K562 (cell line): ENCODE measurements around the gene C4A. TPM values are rescaled to one million over a fixed set of nuclear protein-coding genes. Genes with fewer than 3 reads are reported as not detected.
A peak's percentile ranks its signal among the peaks of the same experiment; 100 is the strongest.

Experiments
- E2F8 ChIP-seq: fragments of 450-650 bp; IDR thresholded peaks from 2 replicates; pipeline ENCODE4 v1.7.1; 2018; ENCODE audit warnings: mild to moderate bottlenecking, low read depth; ENCODE audit not compliant: partially characterized antibody
- MTA2 ChIP-seq: fragments of 450-650 bp; IDR thresholded peaks from 2 replicates; pipeline ENCODE4 v1.6.1; 2016; ENCODE audit warnings: low read depth
- SIX5 ChIP-seq, 2 experiments: IDR thresholded peaks; 2 replicates each; pipeline ENCODE4 v1.6.1; 2011; ENCODE audit warnings: low read length in 2 of 2, borderline replicate concordance in 1 of 2, low read depth in 1 of 2, mild to moderate bottlenecking in 1 of 2, moderate library complexity in 1 of 2; ENCODE audit not compliant: insufficient read depth in 1 of 2
- SP2 ChIP-seq: IDR thresholded peaks from 2 replicates; pipeline ENCODE4 v1.6.1; 2011; ENCODE audit warnings: mild to moderate bottlenecking, low read depth, low read length, moderate library complexity; ENCODE audit not compliant: poor library complexity, severe bottlenecking; ENCODE audit errors: extremely low read depth
- TAL1 ChIP-seq: fragments of 450-650 bp; IDR thresholded peaks from 2 replicates; pipeline ENCODE4 v1.6.1; 2016; ENCODE audit warnings: mild to moderate bottlenecking
- TCF3 ChIP-seq: sonication (generic); formaldehyde crosslinking; IDR thresholded peaks from 2 replicates; pipeline ENCODE4 v1.4.0; 2020; ENCODE audit warnings: mild to moderate bottlenecking, missing genetic modification reagents
- TRIM24 ChIP-seq, 2 experiments: fragments of 450-650 bp; IDR thresholded peaks; 2 replicates each; pipeline ENCODE4 v1.6.1; 2016
- polyA plus RNA-seq, 8 experiments: library from polyadenylated mRNA; depleted of rRNA in 4 of 8; stranded (reverse) in 5 of 8; unstranded in 3 of 8; fragments of >200 nt; fragmentation: Nextera tagmentation in 2 of 8; fragmentation: Illumina TruSeq in 1 of 8; extraction: Ambion mirVana in 2 of 8; extraction: Trizol in 1 of 8; gene quantifications; 2 replicates each; pipeline versions ENCODE4 v1.2.1 to v1.2.3, GENCODE V29; 2011 to 2014; ENCODE audit warnings: inconsistent platforms in 1 of 8, missing spikeins in 1 of 8
- total RNA-seq, 7 experiments: library from RNA; depleted of rRNA in 6 of 7; stranded (reverse); fragments of >200 nt in 6 of 7; fragmentation: Illumina TruSeq in 2 of 7; extraction: Trizol in 2 of 7; gene quantifications; 2 replicates each; pipeline versions ENCODE4 v1.2.1 to v1.2.3, GENCODE V29; 2011 to 2021; ENCODE audit warnings: low replicate concordance in 1 of 7
- TF ChIP-seq, protein P1 (sequence below): fragments of 450-650 bp; IDR thresholded peaks from 2 replicates; pipeline ENCODE4 v1.6.1; 2016; ENCODE audit warnings: mild to moderate bottlenecking, moderate library complexity
- TF ChIP-seq, protein P2 (sequence below), 2 experiments: fragments of 450-650 bp in 1 of 2; sonication (generic) in 1 of 2; formaldehyde crosslinking in 1 of 2; IDR thresholded peaks in 1 of 2; conservative IDR thresholded peaks in 1 of 2; 2 replicates each; pipeline versions ENCODE4 v1.6.1 to v1.8.1; 2016 to 2023; ENCODE audit warnings: mild to moderate bottlenecking in 2 of 2, moderate library complexity in 2 of 2, inconsistent platforms in 1 of 2, missing genetic modification reagents in 1 of 2
- TF ChIP-seq, protein P3 (sequence below): sonication (generic); formaldehyde crosslinking; IDR thresholded peaks from 2 replicates; pipeline ENCODE4 v1.9.0; 2022; ENCODE audit warnings: mild to moderate bottlenecking, missing genetic modification reagents

C4A gene
- total and polyA plus RNA-seq, 9 of the 15 experiments (the other 6 are each of a cell fraction or from before 2014, with no cell fraction given) = 0.27 to 7.6 (median 5.0) TPM

- TF ChIP-seq, protein P1, sequence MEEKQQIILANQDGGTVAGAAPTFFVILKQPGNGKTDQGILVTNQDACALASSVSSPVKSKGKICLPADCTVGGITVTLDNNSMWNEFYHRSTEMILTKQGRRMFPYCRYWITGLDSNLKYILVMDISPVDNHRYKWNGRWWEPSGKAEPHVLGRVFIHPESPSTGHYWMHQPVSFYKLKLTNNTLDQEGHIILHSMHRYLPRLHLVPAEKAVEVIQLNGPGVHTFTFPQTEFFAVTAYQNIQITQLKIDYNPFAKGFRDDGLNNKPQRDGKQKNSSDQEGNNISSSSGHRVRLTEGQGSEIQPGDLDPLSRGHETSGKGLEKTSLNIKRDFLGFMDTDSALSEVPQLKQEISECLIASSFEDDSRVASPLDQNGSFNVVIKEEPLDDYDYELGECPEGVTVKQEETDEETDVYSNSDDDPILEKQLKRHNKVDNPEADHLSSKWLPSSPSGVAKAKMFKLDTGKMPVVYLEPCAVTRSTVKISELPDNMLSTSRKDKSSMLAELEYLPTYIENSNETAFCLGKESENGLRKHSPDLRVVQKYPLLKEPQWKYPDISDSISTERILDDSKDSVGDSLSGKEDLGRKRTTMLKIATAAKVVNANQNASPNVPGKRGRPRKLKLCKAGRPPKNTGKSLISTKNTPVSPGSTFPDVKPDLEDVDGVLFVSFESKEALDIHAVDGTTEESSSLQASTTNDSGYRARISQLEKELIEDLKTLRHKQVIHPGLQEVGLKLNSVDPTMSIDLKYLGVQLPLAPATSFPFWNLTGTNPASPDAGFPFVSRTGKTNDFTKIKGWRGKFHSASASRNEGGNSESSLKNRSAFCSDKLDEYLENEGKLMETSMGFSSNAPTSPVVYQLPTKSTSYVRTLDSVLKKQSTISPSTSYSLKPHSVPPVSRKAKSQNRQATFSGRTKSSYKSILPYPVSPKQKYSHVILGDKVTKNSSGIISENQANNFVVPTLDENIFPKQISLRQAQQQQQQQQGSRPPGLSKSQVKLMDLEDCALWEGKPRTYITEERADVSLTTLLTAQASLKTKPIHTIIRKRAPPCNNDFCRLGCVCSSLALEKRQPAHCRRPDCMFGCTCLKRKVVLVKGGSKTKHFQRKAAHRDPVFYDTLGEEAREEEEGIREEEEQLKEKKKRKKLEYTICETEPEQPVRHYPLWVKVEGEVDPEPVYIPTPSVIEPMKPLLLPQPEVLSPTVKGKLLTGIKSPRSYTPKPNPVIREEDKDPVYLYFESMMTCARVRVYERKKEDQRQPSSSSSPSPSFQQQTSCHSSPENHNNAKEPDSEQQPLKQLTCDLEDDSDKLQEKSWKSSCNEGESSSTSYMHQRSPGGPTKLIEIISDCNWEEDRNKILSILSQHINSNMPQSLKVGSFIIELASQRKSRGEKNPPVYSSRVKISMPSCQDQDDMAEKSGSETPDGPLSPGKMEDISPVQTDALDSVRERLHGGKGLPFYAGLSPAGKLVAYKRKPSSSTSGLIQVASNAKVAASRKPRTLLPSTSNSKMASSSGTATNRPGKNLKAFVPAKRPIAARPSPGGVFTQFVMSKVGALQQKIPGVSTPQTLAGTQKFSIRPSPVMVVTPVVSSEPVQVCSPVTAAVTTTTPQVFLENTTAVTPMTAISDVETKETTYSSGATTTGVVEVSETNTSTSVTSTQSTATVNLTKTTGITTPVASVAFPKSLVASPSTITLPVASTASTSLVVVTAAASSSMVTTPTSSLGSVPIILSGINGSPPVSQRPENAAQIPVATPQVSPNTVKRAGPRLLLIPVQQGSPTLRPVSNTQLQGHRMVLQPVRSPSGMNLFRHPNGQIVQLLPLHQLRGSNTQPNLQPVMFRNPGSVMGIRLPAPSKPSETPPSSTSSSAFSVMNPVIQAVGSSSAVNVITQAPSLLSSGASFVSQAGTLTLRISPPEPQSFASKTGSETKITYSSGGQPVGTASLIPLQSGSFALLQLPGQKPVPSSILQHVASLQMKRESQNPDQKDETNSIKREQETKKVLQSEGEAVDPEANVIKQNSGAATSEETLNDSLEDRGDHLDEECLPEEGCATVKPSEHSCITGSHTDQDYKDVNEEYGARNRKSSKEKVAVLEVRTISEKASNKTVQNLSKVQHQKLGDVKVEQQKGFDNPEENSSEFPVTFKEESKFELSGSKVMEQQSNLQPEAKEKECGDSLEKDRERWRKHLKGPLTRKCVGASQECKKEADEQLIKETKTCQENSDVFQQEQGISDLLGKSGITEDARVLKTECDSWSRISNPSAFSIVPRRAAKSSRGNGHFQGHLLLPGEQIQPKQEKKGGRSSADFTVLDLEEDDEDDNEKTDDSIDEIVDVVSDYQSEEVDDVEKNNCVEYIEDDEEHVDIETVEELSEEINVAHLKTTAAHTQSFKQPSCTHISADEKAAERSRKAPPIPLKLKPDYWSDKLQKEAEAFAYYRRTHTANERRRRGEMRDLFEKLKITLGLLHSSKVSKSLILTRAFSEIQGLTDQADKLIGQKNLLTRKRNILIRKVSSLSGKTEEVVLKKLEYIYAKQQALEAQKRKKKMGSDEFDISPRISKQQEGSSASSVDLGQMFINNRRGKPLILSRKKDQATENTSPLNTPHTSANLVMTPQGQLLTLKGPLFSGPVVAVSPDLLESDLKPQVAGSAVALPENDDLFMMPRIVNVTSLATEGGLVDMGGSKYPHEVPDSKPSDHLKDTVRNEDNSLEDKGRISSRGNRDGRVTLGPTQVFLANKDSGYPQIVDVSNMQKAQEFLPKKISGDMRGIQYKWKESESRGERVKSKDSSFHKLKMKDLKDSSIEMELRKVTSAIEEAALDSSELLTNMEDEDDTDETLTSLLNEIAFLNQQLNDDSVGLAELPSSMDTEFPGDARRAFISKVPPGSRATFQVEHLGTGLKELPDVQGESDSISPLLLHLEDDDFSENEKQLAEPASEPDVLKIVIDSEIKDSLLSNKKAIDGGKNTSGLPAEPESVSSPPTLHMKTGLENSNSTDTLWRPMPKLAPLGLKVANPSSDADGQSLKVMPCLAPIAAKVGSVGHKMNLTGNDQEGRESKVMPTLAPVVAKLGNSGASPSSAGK = peak; percentile 77
- TF ChIP-seq, protein P2, sequence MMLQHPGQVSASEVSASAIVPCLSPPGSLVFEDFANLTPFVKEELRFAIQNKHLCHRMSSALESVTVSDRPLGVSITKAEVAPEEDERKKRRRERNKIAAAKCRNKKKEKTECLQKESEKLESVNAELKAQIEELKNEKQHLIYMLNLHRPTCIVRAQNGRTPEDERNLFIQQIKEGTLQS (IDR thresholded peaks at IDR 0.05) = peak; percentile 97
- TF ChIP-seq, protein P2 (CRISPR knock-in tag; conservative IDR thresholded peaks at IDR 0.05) = no peak
- peak; percentile 72 for TF ChIP-seq TCF3
- peak; percentile 39; the same call in 1 of the 2 replicates for TF ChIP-seq MTA2
- TF ChIP-seq SP2 = no peak
- TF ChIP-seq TRIM24 (IDR thresholded peaks at IDR 0.05) = peak; percentile 72 to 86; a peak in 3 of 4 replicates
- TF ChIP-seq SIX5 (IDR thresholded peaks at IDR 0.05; ENCODE audit: borderline replicate concordance in 1 of 2, insufficient read depth in 1 of 2, low read depth in 1 of 2, low read length in 2 of 2) = no peak
- TF ChIP-seq, protein P3, sequence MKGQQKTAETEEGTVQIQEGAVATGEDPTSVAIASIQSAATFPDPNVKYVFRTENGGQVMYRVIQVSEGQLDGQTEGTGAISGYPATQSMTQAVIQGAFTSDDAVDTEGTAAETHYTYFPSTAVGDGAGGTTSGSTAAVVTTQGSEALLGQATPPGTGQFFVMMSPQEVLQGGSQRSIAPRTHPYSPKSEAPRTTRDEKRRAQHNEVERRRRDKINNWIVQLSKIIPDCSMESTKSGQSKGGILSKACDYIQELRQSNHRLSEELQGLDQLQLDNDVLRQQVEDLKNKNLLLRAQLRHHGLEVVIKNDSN (CRISPR knock-in tag) = peak; percentile 62
- no peak for TF ChIP-seq E2F8
- TF ChIP-seq TAL1 = peak; percentile 52
Observed at GRCh38 chr6:31948753-31949413, 33.0 kb upstream of the C4A start (continued).
